HFFc6 (cell line): Measurements from ENCODE around the gene COQ6. TPM values are rescaled to one million over a fixed set of nuclear protein-coding genes. Genes with fewer than 3 reads are reported as not detected.
"Not testable (repeated sequence)": the region's sequence is repeated elsewhere in the genome, so short reads cannot be mapped to it uniquely, and the experiment has no call there.

Experiments
- DNase-seq: peaks from one replicate; pipeline ENCODE4 v3.0.0-alpha.2; 2018
- H3K27ac Mint-ChIP-seq: 2 replicates; pipeline ENCODE4 v1.8.0; 2020; ENCODE audit warnings: mild to moderate bottlenecking, mixed read lengths
- H3K27me3 Mint-ChIP-seq: 2 replicates; pipeline ENCODE4 v1.8.0; 2021; ENCODE audit warnings: mild to moderate bottlenecking, moderate library complexity, mixed read lengths; ENCODE audit not compliant: insufficient read depth
- H3K36me3 Mint-ChIP-seq: 2 replicates; pipeline ENCODE4 v1.8.0; 2021; ENCODE audit warnings: low read depth, mixed read lengths
- H3K4me1 Mint-ChIP-seq: 2 replicates; pipeline ENCODE4 v1.8.0; 2020; ENCODE audit warnings: low read depth, mixed read lengths
- H3K4me3 Mint-ChIP-seq: 2 replicates; pipeline ENCODE4 v1.8.0; 2020; ENCODE audit warnings: mild to moderate bottlenecking, moderate library complexity, mixed read lengths
- H3K9me3 Mint-ChIP-seq: 2 replicates; pipeline ENCODE4 v1.8.0; 2020; ENCODE audit warnings: mild to moderate bottlenecking, mixed read lengths
- total RNA-seq, 6 experiments: library from RNA; stranded (reverse); fragmentation: NEBNext Ultra II Directional; extraction: Animal tissue kit (Norgen Biotek cat#: 25700); gene quantifications; 2 replicates in 1 of 6; 3 replicates in 5 of 6; pipeline ENCODE4 v1.2.3, GENCODE V29; 2021
- TF ChIP-seq, protein P1 (sequence below): fragments of 200-600 bp; sonication (generic); IDR thresholded peaks from 2 replicates; pipeline ENCODE4 v1.5.0; 2021; ENCODE audit warnings: antibody characterized with exemption, mild to moderate bottlenecking

COQ6 gene
- total RNA-seq, 6 experiments from 2014 or later = 17.8 to 22.1 (median 20.7) TPM

DNA sequence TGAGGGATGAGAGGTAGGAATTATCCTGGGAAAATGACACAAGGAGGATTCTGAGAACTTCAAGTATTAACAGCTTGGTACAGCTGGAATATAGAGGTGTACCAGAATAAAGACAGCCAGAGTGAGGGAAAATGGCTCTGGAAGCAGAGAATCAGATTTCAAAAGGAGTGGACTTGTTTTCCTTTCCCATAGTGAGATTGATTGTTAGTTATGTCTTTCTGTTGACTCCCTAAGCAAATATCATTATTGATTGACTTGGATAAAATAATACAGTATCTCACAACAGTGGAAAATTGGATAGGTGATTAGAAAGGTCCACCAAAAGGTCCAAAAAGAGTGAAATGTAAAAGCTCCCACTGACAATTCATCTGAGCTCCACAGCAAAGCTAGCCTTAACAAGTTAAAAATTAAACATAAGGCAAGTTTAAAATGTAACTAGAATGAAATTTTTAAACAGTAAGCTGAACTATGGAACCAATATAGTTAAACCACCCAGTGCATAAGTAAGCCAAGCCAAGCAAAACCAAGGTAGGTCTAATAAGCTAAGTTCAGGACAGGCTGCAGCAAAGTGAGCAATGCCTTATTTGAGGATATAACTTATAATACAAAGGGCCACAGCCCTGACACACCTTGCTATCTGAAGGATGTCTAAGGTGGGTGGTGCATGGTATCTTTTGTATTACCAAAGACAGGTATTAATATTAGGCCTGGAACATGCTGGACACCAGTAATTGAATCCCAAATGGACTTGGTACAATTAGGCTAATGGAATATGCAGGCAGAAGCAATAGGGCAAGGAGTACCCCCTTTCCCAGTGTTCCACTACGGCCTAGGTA is 47.2 kb downstream of the COQ6 start:
- Mint-ChIP-seq H3K36me3 (no peaks in the 10 kb centered on the region), H3K4me3 (no peak overlapping the region), H3K27me3 (no peaks in the 10 kb centered on the region), H3K9me3 (no peaks in the 10 kb centered on the region), H3K4me1 (no peaks in the 10 kb centered on the region), H3K27ac (no peak overlapping the region)
- no peak for DNase-seq
- TF ChIP-seq, protein P1, sequence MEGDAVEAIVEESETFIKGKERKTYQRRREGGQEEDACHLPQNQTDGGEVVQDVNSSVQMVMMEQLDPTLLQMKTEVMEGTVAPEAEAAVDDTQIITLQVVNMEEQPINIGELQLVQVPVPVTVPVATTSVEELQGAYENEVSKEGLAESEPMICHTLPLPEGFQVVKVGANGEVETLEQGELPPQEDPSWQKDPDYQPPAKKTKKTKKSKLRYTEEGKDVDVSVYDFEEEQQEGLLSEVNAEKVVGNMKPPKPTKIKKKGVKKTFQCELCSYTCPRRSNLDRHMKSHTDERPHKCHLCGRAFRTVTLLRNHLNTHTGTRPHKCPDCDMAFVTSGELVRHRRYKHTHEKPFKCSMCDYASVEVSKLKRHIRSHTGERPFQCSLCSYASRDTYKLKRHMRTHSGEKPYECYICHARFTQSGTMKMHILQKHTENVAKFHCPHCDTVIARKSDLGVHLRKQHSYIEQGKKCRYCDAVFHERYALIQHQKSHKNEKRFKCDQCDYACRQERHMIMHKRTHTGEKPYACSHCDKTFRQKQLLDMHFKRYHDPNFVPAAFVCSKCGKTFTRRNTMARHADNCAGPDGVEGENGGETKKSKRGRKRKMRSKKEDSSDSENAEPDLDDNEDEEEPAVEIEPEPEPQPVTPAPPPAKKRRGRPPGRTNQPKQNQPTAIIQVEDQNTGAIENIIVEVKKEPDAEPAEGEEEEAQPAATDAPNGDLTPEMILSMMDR = no peak

GRCh38 chr14:73997944-73998447 is 47.9 kb downstream of the COQ6 start:
- no peak overlapping the region for H3K27ac Mint-ChIP-seq
- TF ChIP-seq, protein P1 = no peak
- no peak overlapping the region for H3K4me3 Mint-ChIP-seq
- no peak for DNase-seq
- no peaks in the 10 kb centered on the region for H3K9me3 Mint-ChIP-seq
- H3K36me3 Mint-ChIP-seq = no peaks in the 10 kb centered on the region
- H3K4me1 Mint-ChIP-seq = no peaks in the 10 kb centered on the region
- H3K27me3 Mint-ChIP-seq = peaks cover 1% of the 10 kb centered on the region; the same call in 1 of the 2 replicates

DNA sequence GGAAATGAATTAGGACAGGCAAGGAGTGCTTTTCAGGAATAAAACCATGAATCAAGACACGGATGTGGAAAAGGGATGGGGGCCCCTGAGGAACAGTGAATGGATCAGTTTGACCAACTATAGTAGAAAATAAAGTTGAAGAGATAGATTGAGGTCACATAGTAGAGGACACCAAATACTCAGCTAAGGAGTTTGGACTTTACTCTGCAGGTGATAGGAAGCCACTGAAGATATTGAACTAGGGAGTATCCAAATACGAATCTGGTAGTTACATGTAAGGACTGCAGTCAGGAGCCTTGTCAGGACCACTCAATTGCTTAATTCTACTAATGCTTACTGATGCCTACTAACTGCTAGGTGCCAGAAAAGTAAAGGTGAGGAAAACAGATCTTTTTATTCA is 48.6 kb downstream of the COQ6 start:
- peaks cover 1% of the 10 kb centered on the region; the same call in 1 of the 2 replicates for H3K27me3 Mint-ChIP-seq
- TF ChIP-seq, protein P1 = no peak

GRCh38 chr14:74005664-74006063 is 55.6 kb downstream of the COQ6 start:
- H3K27me3 Mint-ChIP-seq, DNase-seq, H3K4me3 Mint-ChIP-seq, H3K4me1 Mint-ChIP-seq, H3K9me3 Mint-ChIP-seq, H3K36me3 Mint-ChIP-seq, H3K27ac Mint-ChIP-seq: not testable (repeated sequence)

More for the DNA sequence above, 48.6 kb downstream of the COQ6 start:
- Mint-ChIP-seq H3K4me3 (no peak overlapping the region), H3K36me3 (no peaks in the 10 kb centered on the region), H3K9me3 (no peaks in the 10 kb centered on the region), H3K27ac (no peak overlapping the region), H3K4me1 (no peaks in the 10 kb centered on the region)
- DNase-seq = no peak

DNA sequence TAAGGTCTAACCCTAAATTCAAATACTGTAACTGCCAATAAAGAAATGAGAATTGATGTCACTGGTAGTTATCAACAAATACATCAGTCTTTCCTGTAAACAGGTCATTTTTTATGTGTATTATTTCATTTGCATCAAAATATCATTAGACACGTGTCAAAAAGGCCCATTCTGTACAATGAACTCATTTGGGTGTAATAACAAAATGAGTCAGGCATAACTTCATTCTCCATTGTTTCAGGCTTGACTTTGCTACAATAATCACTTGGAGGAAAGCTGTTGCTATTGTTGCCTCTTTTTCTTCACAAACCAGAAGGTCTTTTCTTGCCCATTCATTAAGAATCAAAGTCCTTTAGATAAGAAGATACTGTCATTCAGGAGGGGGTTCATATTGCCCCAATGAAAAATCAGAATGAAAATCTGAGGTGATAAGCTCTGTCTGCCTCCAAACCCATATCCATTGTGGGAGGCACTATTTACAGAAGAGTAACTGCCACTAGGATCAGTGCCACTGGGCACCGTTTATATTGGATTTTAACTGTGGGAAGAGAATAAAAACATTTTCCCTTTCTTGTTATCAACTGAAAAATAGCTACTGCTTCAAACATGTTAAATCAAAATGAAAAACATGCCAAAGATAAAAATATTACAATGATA is 58.9 kb downstream of the COQ6 start:
- TF ChIP-seq, protein P1 = no peak
- Mint-ChIP-seq H3K4me3 (no peak overlapping the region), H3K36me3 (no peaks in the 10 kb centered on the region; the same call in 1 of the 2 replicates)

More for the DNA sequence above, 58.9 kb downstream of the COQ6 start:
- no peak for DNase-seq
- H3K27me3 Mint-ChIP-seq = peaks cover 3% of the 10 kb centered on the region; the same call in 1 of the 2 replicates
- no peaks in the 10 kb centered on the region for H3K9me3 Mint-ChIP-seq
- H3K27ac Mint-ChIP-seq = no peak overlapping the region
- no peaks in the 10 kb centered on the region for H3K4me1 Mint-ChIP-seq

Other genes starting within 250 kb of the COQ6 start
- 10 to 100 TPM; 51.1 to 60.9 (median 53.2) TPM for gene PNMA1, start 235.9 kb upstream of the COQ6 start, total RNA-seq
- 1 to 10 TPM; 4.2 to 7.5 (median 6.4) TPM for gene PTGR2, start 98.5 kb upstream of the COQ6 start, total RNA-seq
- 10 to 100 TPM; 31.5 to 42.5 (median 35.0) TPM for gene ZNF410, start 63.4 kb upstream of the COQ6 start, total RNA-seq
- 1 to 10 TPM; 3.5 to 4.3 (median 4.2) TPM for gene FAM161B, start 208 bp upstream of the COQ6 start, total RNA-seq
- gene ENTPD5, start 69.0 kb downstream of the COQ6 start, total RNA-seq = 10 to 100 TPM in 3 of 6 experiments, 1 to 10 TPM in 3; 9.0 to 11.7 (median 9.7) TPM
- gene BBOF1, start 69.0 kb downstream of the COQ6 start, total RNA-seq = 1 to 10 TPM; 1.6 to 3.0 (median 2.4) TPM
- 10 to 100 TPM; 13.3 to 17.7 (median 14.4) TPM for gene ALDH6A1, start 134.2 kb downstream of the COQ6 start, total RNA-seq
- 10 to 100 TPM in 3 of 6 experiments, 1 to 10 TPM in 3; 9.8 to 12.1 (median 10.1) TPM for gene LIN52, start 134.7 kb downstream of the COQ6 start, total RNA-seq